NCI-H82 (cell line): ENCODE measurements around the gene AGPAT4.

Experiments
- DNase-seq: peaks from one replicate; lab custom pipeline; 2025; lab: John Stamatoyannopoulos, UW

AGPAT4 gene

GRCh38 chr6:161254464-161255253, 19.2 kb downstream of the AGPAT4 start:
- no peak for DNase-seq

GRCh38 chr6:161254126-161254463, 19.8 kb downstream of the AGPAT4 start:
- no peak for DNase-seq

- no peak for DNase-seq
Measured at GRCh38 chr6:161251345-161251744, 22.5 kb downstream of the AGPAT4 start.

GRCh38 chr6:161249327-161249726, 24.5 kb downstream of the AGPAT4 start:
- DNase-seq = no peak

- no peak for DNase-seq
Measured at GRCh38 chr6:161246725-161247124, 27.1 kb downstream of the AGPAT4 start.

GRCh38 chr6:161245363-161245762, 28.5 kb downstream of the AGPAT4 start:
- no peak for DNase-seq

GRCh38 chr6:161244725-161245124, 29.1 kb downstream of the AGPAT4 start:
- no peak for DNase-seq

- no peak for DNase-seq
Measured at GRCh38 chr6:161242779-161243693, 30.8 kb downstream of the AGPAT4 start.

- DNase-seq = no peak
Measured at GRCh38 chr6:161242113-161242512, 31.7 kb downstream of the AGPAT4 start.

GRCh38 chr6:161239001-161239400, 34.9 kb downstream of the AGPAT4 start:
- peak; percentile 61 for DNase-seq

GRCh38 chr6:161238500-161238899, 35.4 kb downstream of the AGPAT4 start:
- DNase-seq = no peak

GRCh38 chr6:161238081-161238480, 35.8 kb downstream of the AGPAT4 start:
- no peak for DNase-seq

- DNase-seq = no peak
Measured at GRCh38 chr6:161237176-161237575, 36.7 kb downstream of the AGPAT4 start.

GRCh38 chr6:161235776-161236633, 37.9 kb downstream of the AGPAT4 start:
- peak; percentile 7 for DNase-seq

GRCh38 chr6:161233986-161234661, 39.7 kb downstream of the AGPAT4 start:
- DNase-seq = peak; percentile 35

- DNase-seq = no peak
Measured at GRCh38 chr6:161232467-161232866, 41.4 kb downstream of the AGPAT4 start.

GRCh38 chr6:161232010-161232409, 41.9 kb downstream of the AGPAT4 start:
- no peak for DNase-seq

- no peak for DNase-seq
Measured at GRCh38 chr6:161230339-161230738, 43.5 kb downstream of the AGPAT4 start.

- DNase-seq = no peak
Measured at GRCh38 chr6:161228921-161229591, 44.8 kb downstream of the AGPAT4 start.

GRCh38 chr6:161228096-161228495, 45.8 kb downstream of the AGPAT4 start:
- DNase-seq = no peak
